GM18505 (cell line): ENCODE data around the gene PPM1H.
"Not testable (repeated sequence)": the region's sequence is repeated elsewhere in the genome, so short reads cannot be mapped to it uniquely, and the experiment has no call there.

Source experiments
- ATAC-seq: cut with Tn5 transposase; IDR thresholded peaks from one replicate; pipeline ENCODE4 v1.9.1; 2021; ENCODE audit not compliant: unreplicated experiment
- POLR2A ChIP-seq: IDR thresholded peaks from 4 replicates; pipeline ENCODE4 v1.6.1; 2011; ENCODE audit warnings: borderline replicate concordance; ENCODE audit not compliant: insufficient read depth, insufficient read length; ENCODE audit errors: extremely low read depth

PPM1H gene

GRCh38 chr12:62934799-62935674 is at the start of gene PPM1H:
TSS of gene PPM1H (minus strand) at chr12:62935150. CDS start at chr12:62934736, 414 bp downstream.
- TF ChIP-seq POLR2A: no peak
- peak; percentile 82 for ATAC-seq

GRCh38 chr12:62983594-62983993 is 48.6 kb upstream of the PPM1H start:
- no peak for ATAC-seq
- no peak for TF ChIP-seq POLR2A

GRCh38 chr12:62978768-62979167 is 43.8 kb upstream of the PPM1H start:
- TF ChIP-seq POLR2A: no peak
- no peak for ATAC-seq

- no peak for ATAC-seq
- no peak for TF ChIP-seq POLR2A
Observed at GRCh38 chr12:62977883-62978282, 42.9 kb upstream of the PPM1H start.

- no peak for TF ChIP-seq POLR2A
- no peak for ATAC-seq
Observed at GRCh38 chr12:62977418-62977817, 42.5 kb upstream of the PPM1H start.

GRCh38 chr12:62976110-62976662 is 41.2 kb upstream of the PPM1H start:
- no peak for ATAC-seq
- no peak for TF ChIP-seq POLR2A

GRCh38 chr12:62971769-62972525 is 37.0 kb upstream of the PPM1H start:
- ATAC-seq: no peak

GRCh38 chr12:62969695-62970094 is 34.7 kb upstream of the PPM1H start:
- ATAC-seq: no peak
- TF ChIP-seq POLR2A: no peak

More at GRCh38 chr12:62971769-62972525, 37.0 kb upstream of the PPM1H start:
- no peak for TF ChIP-seq POLR2A

GRCh38 chr12:62967701-62968100 is 32.8 kb upstream of the PPM1H start:
- no peak for TF ChIP-seq POLR2A
- no peak for ATAC-seq

- no peak for TF ChIP-seq POLR2A
- ATAC-seq: no peak
Observed at GRCh38 chr12:62966990-62967506, 32.1 kb upstream of the PPM1H start.

GRCh38 chr12:62966446-62966989 is 31.6 kb upstream of the PPM1H start:
- not testable (repeated sequence) for ATAC-seq

- not testable (repeated sequence) for ATAC-seq
Observed at GRCh38 chr12:62965700-62966099, 30.8 kb upstream of the PPM1H start.

GRCh38 chr12:62965242-62965641 is 30.3 kb upstream of the PPM1H start:
- ATAC-seq: not testable (repeated sequence)
